HG02981 (cell line): ENCODE results near the gene PPP1R14C.
"Not testable (repeated sequence)": the region's sequence is repeated elsewhere in the genome, so short reads cannot be mapped to it uniquely, and the experiment has no call there.

Experiments used
- ATAC-seq: cut with Tn5 transposase; IDR thresholded peaks from one replicate; pipeline ENCODE4 v1.9.1; 2021; ENCODE audit warnings: mild to moderate bottlenecking, moderate library complexity; ENCODE audit not compliant: unreplicated experiment

Gene PPP1R14C

DNA sequence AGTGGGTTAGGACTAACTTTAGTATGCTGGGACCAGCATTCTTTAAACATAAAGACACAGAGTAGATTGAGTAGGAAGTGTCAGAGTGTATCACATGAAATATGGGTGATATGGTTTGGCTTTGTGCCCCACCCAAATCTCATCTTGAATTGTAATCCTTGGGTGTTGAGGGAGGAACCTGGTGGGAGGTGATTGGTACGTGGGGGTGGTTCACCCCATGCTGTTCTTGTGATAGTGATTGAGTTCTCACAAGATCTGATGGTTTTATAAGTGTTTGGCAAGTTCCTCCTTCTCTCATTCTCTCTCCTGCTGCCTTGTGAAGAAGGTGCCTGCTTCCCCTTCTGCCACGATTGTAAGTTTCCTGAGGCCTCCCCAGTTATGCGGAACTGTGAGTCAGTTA lies 5.1 kb upstream of the PPP1R14C start:
- not testable (repeated sequence) for ATAC-seq

DNA sequence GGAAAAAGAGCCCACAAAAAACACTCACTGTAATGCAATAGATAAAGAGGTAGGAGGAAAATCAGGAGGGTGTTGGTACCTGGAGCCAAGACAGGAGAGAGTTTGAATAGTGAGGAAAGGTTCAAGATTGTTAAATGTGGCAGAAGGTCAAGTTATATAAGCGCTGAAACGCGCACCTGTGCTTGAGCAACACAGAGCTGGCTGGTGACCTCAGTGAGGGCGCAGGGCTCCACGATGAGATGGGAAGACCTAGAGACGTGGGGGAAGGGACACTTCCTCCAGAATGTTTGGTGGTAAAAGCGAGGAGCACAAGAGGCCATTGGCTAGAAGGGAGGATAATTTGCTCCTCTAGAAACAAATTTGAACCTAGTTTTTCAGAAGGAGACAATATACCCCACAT lies 4.2 kb upstream of the PPP1R14C start:
- no peak for ATAC-seq

DNA sequence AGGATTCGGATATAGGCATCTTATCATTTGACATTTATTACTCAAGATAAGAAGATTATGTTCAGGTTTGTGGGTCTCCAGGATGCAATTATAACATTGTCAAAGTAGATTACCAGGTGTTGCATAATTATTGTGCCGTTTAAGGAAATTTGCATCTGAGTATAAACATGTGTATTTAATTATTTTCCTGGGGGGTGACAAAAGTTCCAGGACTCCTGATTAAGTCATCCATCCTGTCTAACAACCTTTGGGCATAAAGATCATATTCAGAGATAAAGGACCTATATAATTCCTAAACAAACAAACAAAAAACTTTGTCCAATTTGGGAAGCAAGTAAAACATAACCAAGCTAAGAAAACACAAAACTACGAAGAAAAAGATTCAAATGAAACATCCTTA lies 3.3 kb upstream of the PPP1R14C start:
- ATAC-seq = no peak

DNA sequence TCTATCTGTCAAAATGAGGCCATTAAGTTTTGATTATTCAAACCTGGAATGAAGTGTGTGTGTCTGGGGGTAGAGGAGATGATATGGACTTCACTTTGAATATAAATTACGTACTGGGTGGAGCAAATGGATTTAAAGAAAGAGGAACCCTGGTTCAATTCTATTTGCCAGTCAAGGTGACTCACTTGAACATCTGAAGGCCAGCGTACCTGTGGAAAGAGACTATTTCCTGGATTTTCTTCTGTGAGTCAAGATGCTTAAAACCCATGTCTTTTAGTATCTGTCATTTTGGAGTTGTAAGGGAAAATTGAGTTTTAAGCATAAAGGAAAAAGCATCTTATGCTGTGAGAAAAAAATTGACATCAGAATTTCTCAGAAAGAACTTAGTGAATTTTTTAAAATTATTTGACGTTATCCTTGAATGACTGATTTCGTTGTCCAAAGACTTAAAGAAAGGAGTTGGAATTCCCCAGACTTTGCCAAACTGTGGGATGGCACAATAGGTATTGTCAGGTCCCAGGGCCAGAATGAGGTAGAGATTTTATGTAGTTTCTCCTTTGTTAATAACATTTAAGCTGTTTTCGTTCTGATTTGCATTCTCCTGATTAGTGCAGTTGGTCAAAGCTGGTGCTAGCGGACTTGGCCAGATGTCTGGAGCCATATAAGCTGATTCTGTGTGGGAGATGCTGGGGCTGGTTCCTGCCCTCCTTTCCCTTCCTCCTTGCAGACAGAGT lies 2.4 kb upstream of the PPP1R14C start:
- ATAC-seq = no peak

DNA sequence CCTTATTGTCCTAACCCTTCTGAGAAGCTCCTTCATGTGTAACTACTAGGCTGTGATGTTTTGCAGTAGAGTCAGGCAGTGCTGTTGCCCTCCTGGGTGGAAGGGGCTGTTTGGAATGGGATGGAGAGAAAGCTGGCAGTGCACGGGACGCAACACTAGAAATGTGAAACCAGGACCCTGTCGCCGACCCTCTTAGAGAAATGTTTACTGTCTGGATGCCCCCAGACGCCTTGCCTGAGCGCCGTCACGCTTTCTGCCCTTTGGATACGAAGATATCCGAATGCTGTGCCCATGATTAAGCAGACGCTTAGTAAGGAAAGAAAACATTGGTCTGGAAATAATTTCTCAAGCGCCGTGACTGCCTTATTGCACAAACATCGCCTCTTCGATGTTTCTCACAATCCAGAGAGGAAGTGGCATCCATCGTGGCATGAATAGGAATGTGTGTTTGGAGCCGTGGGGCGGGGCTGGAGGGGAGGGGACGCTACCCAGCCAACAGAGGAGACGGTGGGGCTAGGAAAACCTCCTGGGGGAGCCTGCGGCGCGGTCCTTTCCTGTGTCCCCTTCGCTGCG lies 661 bp upstream of the PPP1R14C start:
- ATAC-seq = no peak

DNA sequence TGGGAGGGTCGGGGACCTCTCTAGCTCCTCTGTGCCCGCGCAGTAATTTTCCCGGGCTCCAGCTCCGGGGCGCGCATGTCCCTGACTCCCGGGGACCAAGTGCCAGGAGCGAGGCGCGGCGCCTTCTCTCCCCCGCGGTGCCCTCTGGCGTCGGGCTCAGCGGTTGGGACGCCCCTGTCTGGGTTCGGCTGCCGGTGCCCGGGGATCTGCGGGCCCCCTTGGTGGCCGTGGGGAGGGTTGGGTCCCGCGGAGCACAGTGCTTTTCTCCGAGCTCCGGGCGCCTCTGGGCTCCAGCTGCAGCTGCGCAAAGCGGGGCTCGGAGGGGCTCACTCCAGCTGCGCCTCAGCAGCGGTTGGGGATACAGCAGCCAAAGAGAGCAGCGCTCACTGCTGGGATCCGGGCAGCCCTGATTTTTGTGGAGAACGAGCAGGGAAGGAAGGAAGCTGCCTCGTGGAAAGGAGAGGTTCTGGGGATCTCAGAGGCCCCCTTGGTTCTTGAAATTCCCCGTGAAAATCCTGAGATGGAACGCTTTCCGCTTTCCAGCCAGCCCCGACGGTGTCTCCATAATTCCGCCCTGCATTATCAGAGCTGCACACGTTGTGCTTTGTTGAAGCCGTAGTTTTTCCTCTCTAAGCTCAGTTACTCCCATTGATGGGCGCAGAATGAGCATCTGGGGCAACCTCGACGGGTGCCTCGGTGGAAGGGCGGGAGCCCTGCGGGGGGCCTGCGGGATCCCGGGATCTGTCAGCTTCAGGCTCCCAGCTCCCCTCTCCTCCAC lies 861 bp downstream of the PPP1R14C start:
- ATAC-seq = no peak

DNA sequence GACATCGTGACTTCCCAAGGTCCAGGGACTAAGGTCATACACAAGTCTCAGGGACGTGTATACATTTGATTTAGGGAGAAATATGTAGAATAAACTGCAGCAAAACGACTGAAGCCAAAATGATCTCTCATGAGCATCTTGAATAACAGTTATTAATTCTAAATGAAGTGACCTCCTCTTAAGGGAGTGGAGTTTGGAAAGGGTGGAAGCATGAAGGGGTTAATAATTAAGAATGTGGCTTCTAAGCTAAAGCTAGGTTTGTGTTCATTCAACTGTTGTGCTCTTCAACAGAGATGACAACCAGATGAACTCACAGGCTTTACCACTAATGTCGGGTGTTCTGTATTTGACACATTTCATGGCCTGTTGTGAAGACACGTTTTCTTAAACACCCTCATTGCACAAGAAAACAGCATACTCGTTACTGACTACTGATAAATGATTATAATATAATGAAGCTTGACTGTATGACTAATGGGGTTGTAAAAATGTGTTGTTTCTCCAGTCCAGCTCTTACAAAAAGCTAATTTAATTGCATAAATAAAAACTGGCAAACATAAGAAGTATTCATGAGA lies 1.5 kb downstream of the PPP1R14C start:
- ATAC-seq = no peak

DNA sequence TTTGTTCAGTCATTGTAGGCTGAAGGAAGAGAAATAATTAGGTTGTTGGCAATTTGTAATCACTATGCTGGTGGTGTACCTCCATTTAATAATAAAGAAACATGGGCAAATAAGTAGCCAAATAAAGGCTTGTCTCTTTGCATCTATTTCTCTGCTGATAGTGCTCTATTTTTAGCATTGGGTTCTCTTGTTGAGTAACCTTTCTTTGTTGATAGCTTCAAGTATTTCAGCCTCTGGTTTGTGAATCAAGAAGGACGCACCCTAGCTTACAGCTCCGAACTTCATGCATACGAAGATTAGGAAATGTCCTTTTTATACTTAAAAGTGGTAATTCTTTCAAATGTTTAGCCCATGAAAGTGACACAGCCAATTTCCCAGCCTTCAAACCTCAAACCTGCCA lies 2.6 kb downstream of the PPP1R14C start:
- ATAC-seq = no peak

DNA sequence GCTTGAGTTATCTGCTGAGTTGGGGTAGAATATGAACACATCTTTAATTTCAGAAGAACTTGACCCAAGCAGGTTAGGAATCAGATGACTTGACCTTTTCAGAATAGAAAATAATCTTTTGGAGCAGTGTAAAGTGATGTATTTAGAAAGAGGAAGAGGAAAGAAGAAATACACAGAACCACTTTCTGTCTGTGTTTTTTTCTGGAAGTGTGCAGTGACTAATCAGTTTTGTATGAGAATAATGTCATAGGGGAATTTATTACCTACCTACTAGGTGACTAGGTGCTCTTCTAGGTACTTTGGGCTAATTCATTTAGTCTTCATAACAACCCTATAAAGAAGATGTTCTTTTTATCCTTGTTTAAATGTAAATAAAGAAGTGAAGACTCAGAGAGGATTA lies 3.0 kb downstream of the PPP1R14C start:
- ATAC-seq = no peak

DNA sequence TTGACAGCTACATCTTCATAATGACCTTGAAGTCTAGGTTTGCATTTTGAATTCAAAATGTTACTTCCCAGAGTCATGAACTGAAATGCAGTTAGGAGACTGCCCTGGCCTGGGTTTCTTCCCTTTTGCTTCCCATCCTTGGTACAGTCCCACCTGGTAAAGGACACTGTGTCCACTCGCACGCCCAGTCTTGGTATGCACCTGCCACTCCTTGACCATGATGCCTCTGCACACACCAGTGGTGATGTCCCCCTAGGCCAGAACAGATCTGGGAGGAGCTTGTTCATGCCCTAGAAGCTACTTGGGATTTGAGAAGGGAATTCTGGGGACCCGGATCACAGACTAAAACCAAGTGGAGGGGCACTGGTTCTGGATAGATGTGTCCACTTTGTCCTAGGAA lies 3.6 kb downstream of the PPP1R14C start:
- ATAC-seq = no peak

DNA sequence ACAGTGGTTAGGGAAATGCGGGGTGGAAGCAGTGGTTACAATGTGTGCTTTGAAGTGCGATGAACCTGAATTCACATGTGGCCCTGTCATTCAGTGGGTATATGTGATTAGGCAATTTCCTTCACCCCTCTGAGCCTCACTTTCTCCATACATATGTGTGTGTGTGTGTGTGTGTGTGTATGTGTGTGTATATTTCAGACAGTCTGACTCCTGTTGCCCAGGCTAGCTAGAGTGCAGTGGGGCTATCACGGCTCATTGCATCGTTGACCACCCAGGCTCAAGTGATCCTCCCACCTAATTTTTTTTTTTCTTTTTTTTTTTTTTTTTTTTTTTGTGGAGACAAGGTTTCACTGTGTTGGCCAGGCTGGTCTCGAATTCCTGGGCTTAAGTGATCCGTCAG lies 6.3 kb downstream of the PPP1R14C start:
- no peak for ATAC-seq

DNA sequence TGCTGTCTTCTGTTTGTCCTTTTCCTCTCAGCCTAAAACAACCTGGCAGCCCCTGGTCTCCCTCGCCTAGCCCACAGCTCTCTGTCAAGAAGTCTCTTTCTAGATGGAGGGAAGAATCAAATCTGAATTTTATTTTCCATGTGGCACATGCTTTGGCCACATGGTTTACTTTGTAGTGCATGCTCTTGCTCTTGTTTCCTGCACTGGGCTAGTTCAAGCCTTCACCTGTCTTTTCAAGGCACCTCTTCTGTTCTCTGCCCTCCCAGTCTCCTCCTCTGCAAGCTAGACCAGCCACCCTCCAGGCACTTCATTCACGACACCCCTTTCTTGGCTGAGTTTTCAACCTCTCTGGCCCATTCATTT lies 7.6 kb downstream of the PPP1R14C start:
- ATAC-seq = no peak

DNA sequence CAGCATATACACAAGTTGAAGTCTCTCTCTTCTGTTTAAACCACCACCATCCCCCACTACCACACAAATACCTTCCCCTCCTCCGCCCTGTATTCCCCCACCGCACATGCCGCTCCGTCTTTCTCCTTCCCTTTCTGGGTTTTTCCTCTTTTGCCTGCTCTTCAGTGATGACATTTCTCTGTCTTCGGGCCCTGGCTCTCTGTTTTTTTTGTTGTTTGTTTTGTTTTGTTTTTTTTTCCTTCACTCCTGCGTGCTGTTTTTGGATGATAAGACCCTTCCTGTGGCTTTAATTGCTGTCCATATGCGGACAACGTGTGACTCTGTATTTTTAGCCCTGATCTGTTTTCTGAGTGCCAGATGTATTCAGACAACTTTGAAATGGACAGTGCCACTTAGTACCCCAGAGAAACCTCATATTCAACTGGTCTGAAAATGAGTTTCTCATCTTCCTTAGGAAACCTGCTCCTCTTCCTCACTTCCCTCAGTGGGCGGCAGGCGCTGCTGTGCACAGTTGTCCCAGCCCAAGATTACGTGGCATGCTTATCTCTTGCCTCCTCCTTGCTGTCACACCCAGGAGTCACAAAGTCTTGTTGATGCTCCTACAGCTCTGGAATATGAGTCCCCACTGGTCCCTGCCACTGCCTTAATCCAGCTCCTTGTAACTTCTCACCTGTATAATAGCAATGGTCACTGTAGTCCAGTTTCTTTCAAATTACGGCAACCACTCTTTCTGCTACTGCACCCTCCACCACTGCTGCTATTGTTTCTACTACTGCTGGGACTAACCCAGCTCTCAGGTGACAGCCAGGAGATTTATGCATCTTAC lies 8.2 kb downstream of the PPP1R14C start:
- no peak for ATAC-seq

DNA sequence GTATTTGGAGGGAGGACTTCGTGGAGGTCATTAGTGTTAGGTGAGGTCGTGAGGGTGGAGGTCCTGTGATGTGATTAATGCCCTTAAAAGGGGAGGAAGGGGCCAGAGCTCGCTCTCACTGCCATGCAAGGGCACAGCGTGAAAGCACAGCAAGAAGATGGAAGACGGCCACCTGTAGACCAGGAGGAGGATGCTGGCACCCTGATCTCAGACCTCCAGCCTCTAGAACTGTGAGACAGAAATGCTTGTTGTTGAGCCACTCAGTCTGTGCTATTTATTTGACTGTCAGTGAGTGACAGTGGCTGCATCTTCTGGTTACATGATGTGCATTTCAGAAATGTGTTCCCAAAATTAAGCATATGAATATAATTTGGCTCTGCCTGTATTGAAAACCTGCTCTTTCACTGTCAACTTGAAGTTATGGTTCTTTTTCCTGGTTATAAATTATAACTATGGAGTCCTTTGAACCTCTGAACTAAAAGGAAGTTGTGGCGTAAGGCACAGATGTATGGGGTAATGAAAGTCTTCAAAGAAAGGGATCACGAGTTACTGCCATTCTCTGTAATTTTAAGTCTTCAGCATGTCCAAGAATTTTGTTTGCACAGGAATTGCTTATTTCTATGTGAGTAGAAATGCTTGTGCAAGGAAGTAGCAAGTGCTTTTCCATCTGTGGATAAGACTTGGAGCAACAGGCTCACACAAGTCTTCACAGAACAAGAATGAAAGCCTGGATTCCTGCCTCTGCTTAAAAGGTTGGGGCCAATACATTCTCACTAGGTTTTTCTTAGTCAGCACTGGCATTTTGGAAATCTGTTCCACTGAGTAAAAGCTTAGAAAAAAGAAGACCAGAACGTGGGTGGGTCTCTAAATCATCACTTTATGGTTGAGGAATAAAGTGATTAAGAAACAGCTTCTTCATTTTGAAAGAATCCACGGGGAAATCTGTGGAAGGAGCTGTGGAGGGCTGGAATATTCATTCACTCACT lies 10.3 kb downstream of the PPP1R14C start:
- no peak for ATAC-seq

DNA sequence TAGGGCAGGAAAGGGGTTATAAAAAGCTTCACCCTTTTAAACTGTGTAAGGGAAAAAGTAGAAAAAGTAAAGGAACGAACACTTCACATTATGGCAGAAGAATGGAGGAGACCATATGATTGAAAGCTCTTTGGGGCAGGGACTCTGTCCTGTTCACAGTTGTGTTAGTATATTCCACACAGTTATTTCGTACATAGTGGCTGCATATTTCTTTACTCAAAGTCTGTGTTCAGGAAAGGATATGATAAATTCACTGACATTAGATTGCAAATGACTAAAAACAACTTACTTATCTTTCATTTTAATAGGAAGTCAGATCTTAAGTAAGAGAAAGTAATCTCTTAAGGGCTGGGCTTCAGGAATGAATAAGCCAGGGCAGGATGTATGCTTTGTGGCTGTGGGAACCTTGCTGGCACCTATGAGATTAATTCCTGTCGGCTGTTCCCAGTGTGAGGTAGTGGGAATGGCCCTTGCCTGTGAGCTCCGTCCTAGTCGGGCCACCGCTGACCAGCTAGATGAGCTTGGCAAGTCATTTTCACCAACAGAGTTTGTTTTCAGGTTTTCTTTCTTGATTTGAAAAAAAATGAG lies 11.2 kb downstream of the PPP1R14C start:
- ATAC-seq = no peak

DNA sequence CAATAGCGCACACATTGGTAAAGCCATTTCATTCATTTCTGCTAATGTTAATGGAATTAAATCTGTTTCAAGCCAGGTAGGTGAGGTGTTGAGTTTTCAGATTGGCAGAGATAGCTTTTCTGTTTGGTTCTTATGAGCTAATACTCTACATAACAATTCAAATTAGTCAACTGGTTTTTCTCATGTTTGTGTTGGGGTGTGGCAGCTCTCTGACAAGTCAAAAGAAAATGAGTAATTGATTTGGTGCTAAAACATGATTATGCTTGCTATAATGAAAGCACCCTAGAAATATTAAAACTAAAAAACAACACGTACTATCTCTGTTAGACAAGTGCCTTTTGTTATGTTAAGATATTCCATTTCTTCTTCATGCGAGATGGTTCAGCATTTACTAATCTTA lies 13.6 kb downstream of the PPP1R14C start:
- ATAC-seq = no peak

DNA sequence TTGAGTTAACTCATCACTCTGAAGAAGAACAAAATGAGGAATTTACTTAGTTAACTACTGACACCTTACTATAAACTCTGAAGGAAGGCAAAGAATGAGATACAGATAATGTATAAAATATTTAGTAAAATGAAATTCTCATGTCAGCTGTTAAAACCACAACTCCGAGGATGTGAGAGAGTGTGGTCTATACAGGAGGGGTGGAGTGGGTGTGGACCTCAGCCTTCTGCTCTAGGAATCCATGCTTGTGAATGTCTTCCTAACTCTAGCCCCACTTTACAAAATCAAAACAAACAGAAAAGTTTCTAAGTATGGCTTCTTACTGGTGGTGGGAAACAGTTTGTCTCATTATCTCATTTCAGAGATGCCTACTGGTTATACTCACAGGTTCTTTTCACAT lies 14.2 kb downstream of the PPP1R14C start:
- ATAC-seq = no peak

DNA sequence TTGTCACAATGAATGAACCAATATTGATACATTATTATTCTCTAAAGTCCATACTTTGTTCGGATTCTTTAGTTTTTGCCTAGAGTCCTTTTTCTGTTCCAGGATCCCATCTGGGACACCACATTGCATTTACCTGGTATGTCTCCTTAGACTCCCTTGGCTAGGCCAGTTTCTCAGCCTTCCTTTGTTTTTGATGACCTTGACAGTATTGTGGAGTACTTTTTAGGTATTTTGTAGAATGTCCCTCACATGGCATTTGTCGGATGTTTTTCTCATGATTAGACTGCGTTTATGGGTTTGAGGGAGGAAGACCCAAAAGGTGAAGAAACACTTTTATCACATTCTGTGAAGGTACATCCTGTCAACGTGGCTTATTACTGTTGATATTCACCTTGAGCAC lies 16.9 kb downstream of the PPP1R14C start:
- no peak for ATAC-seq

DNA sequence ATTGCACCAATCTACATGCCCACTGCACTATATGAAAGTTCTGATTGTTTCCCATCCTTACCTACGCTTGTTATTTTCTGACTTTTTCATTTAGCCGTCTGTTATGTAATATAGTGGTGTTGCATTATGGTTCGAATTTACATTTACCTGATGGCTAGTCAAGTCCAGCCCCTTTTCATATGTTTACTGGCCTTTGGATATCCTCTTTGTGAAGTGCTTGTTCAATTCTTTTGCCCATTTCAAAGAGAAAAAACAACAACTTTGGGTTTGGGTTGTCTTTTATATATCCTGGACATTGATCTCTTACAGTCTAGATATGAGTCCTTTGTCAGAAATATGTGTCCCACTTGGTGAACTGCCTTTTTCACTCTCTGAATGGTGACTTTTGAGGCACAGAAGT lies 21.1 kb downstream of the PPP1R14C start:
- ATAC-seq = no peak
